T follicular helper cell (primary cell): ENCODE results near the gene TMEM184B.

Source experiments
- DNase-seq: peaks from one replicate; pipeline ENCODE4 v3.0.0-alpha.2; 2020; ENCODE audit warnings: low read depth
- total RNA-seq, 2 experiments: gene quantifications; one replicate each; lab custom pipeline; 2026; lab: John Stamatoyannopoulos, UW

TMEM184B gene
- total RNA-seq: 27.8 to 42.7 reads per million in 2 experiments

GRCh38 chr22:38272373-38273134 is at the start of gene TMEM184B:
TSS of gene TMEM184B (minus strand) at chr22:38273010. CDS start at chr22:38247961, 25,049 bp downstream.
- DNase-seq: peak; percentile 74

GRCh38 chr22:38320605-38321402 is 48.0 kb upstream of the TMEM184B start:
- no peak for DNase-seq

- DNase-seq: no peak
Measured at GRCh38 chr22:38318792-38319773, 46.3 kb upstream of the TMEM184B start.

- DNase-seq: no peak
Measured at GRCh38 chr22:38317995-38318715, 45.3 kb upstream of the TMEM184B start.

GRCh38 chr22:38317122-38317994 is 44.5 kb upstream of the TMEM184B start, which contains the start of gene CSNK1E:
TSS of gene CSNK1E (minus strand) at chr22:38317433. CDS start at chr22:38314157, 3,276 bp downstream.
- DNase-seq: peak; percentile 68

GRCh38 chr22:38316364-38317121 is 43.7 kb upstream of the TMEM184B start:
- DNase-seq: peak; percentile 47

GRCh38 chr22:38315823-38316363 is 43.1 kb upstream of the TMEM184B start:
- no peak for DNase-seq

GRCh38 chr22:38314933-38315822 is 42.4 kb upstream of the TMEM184B start:
- DNase-seq: no peak

GRCh38 chr22:38314051-38314932 is 41.5 kb upstream of the TMEM184B start:
- DNase-seq: no peak

GRCh38 chr22:38313384-38313955 is 40.7 kb upstream of the TMEM184B start:
- no peak for DNase-seq

- no peak for DNase-seq
Measured at GRCh38 chr22:38312261-38312800, 39.5 kb upstream of the TMEM184B start.

GRCh38 chr22:38311323-38311620 is 38.5 kb upstream of the TMEM184B start:
- no peak for DNase-seq

GRCh38 chr22:38310518-38311322 is 37.9 kb upstream of the TMEM184B start:
- DNase-seq: no peak

- no peak for DNase-seq
Measured at GRCh38 chr22:38309614-38310517, 37.1 kb upstream of the TMEM184B start.
